ENCODE data around the gene SEMA5B. TPM values are rescaled to one million over a fixed set of nuclear protein-coding genes. Genes with fewer than 3 reads are reported as not detected.

Gene SEMA5B
- total and polyA plus RNA-seq, 2 donors, result 0.46 to 0.99 TPM

DNA sequence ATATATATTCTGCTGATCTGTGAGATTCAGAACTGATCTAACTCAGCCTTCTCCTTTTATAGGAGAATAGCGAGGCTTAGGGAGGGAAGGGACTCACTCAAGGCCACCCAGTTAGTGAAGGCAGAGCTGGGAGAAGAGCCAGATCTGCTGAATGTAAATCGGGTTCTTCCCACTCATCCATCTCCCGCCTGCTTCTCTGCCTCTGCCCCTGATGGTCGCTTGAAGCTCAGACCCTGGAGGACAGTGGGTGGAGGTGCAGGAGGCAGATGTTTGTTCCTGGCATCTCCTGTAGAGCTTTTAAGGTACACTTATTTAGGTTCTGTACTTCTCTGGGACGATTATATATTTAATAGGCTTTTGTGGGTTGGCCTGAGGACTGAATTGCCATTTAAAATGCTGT is 43.6 kb upstream of the SEMA5B start:
- 91% methylated on average over 5 of the region's 5 CpGs for WGBS
- H3K36me3 ChIP-seq (ENCODE audit: control insufficient read depth in 2 of 2, insufficient read depth in 2 of 2, low read length in 1 of 2), result no peaks in the 10 kb centered on the region
- peaks cover 5 to 16% of the 10 kb centered on the region in 2 donors for H3K4me1 ChIP-seq (ENCODE audit: control insufficient read depth in 2 of 2, insufficient read depth in 2 of 2, low read length in 2 of 2)
- H3K4me3 ChIP-seq (ENCODE audit: low read length in 2 of 2), result no peak overlapping the region
- no peak overlapping the region for H3K27ac ChIP-seq (ENCODE audit: low read depth in 1 of 2, low read length in 1 of 2)
- H3K9me3 ChIP-seq (ENCODE audit: control insufficient read depth in 2 of 2, insufficient read depth in 1 of 2, low read length in 1 of 2), result no peaks in the 10 kb centered on the region
- no peaks in the 10 kb centered on the region for H3K27me3 ChIP-seq (ENCODE audit: control insufficient read depth in 2 of 2, insufficient read depth in 1 of 2, low read length in 1 of 2)
- no peak for DNase-seq (ENCODE audit: low read depth in 6 of 9, low spot score in 9 of 9)

- no peaks in the 10 kb centered on the region for H3K9me3 ChIP-seq (ENCODE audit: control insufficient read depth in 2 of 2, insufficient read depth in 1 of 2, low read length in 1 of 2)
- no peak overlapping the region for H3K27ac ChIP-seq (ENCODE audit: low read depth in 1 of 2, low read length in 1 of 2)
- no peak overlapping the region for H3K4me3 ChIP-seq (ENCODE audit: low read length in 2 of 2)
- 97% methylated on average over 8 of the region's 8 CpGs for WGBS
- H3K4me1 ChIP-seq (ENCODE audit: control insufficient read depth in 2 of 2, insufficient read depth in 2 of 2, low read length in 2 of 2), result peaks cover 5 to 16% of the 10 kb centered on the region in 2 donors
- DNase-seq (ENCODE audit: low read depth in 6 of 9, low spot score in 9 of 9), result no peak
- no peaks in the 10 kb centered on the region for H3K27me3 ChIP-seq (ENCODE audit: control insufficient read depth in 2 of 2, insufficient read depth in 1 of 2, low read length in 1 of 2)
- no peaks in the 10 kb centered on the region for H3K36me3 ChIP-seq (ENCODE audit: control insufficient read depth in 2 of 2, insufficient read depth in 2 of 2, low read length in 1 of 2)
Observed at GRCh38 chr3:123070510-123070909, 42.9 kb upstream of the SEMA5B start.

- DNase-seq (ENCODE audit: low read depth in 6 of 9, low spot score in 9 of 9), result no peak
- H3K4me3 ChIP-seq (ENCODE audit: low read length in 2 of 2), result no peak overlapping the region
- H3K9me3 ChIP-seq (ENCODE audit: control insufficient read depth in 2 of 2, insufficient read depth in 1 of 2, low read length in 1 of 2), result no peaks in the 10 kb centered on the region
- no peaks in the 10 kb centered on the region for H3K27me3 ChIP-seq (ENCODE audit: control insufficient read depth in 2 of 2, insufficient read depth in 1 of 2, low read length in 1 of 2)
- H3K4me1 ChIP-seq (ENCODE audit: control insufficient read depth in 2 of 2, insufficient read depth in 2 of 2, low read length in 2 of 2), result peaks cover 5 to 16% of the 10 kb centered on the region in 2 donors
- no peaks in the 10 kb centered on the region for H3K36me3 ChIP-seq (ENCODE audit: control insufficient read depth in 2 of 2, insufficient read depth in 2 of 2, low read length in 1 of 2)
- H3K27ac ChIP-seq (ENCODE audit: low read depth in 1 of 2, low read length in 1 of 2), result no peak overlapping the region
- WGBS, result 96% methylated on average over 12 of the region's 12 CpGs
Observed at GRCh38 chr3:123068601-123069381, 41.2 kb upstream of the SEMA5B start.

DNA sequence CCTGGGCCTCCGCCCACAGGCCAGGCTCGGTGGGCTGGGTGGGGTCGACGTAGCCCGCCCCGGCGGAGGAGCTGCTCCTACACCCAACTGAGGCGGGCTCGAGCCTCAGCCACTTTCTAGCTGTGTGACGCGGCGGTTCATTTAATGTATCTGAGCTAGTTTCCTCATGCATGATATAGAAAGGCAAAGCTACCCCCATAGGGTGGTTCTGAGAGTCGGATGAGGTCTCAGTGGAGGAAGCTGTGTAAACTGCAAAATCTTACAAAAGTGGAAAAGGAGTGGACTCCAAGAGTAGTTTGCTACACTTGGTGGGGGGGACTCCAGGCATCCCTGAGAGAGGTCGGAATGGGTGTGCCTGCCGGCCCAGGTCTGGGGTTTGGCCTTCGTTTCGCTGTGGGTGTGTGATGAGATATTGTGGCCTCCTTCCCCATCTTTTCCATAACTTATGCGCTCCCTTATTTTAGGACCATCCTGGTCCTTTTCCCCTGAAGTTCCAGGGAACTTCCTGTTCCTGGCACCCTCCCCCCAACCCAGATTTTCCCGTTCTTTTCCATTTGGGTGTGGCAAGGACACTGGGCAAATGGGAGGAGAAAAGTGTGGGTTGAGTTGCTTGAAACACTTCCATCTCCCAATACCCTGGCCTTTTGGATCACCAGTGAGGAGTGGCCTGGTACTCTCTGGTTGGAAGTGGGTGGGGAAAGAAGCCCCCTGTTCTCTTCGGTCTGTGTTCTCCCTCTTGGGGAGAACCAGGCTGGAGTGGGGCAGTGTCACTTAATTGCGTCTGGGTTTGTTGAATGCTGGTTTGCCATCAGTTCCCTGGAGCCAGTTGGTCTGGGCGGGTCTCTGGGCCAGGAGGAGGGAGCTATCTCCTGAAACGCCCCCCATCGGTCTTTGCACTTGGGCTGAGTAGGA is 40.4 kb upstream of the SEMA5B start:
- 38% methylated on average over 24 of the region's 24 CpGs for WGBS
- Histone ChIP-seq H3K27ac (ENCODE audit: low read depth in 1 of 2, low read length in 1 of 2) (no peak overlapping the region), H3K36me3 (ENCODE audit: control insufficient read depth in 2 of 2, insufficient read depth in 2 of 2, low read length in 1 of 2) (no peaks in the 10 kb centered on the region), H3K27me3 (ENCODE audit: control insufficient read depth in 2 of 2, insufficient read depth in 1 of 2, low read length in 1 of 2) (no peaks in the 10 kb centered on the region), H3K4me3 (ENCODE audit: low read length in 2 of 2) (peak overlapping the region; percentile 60 to 76), H3K9me3 (ENCODE audit: control insufficient read depth in 2 of 2, insufficient read depth in 1 of 2, low read length in 1 of 2) (no peaks in the 10 kb centered on the region), H3K4me1 (ENCODE audit: control insufficient read depth in 2 of 2, insufficient read depth in 2 of 2, low read length in 2 of 2) (peaks cover 5 to 16% of the 10 kb centered on the region in 2 donors)
- DNase-seq (ENCODE audit: low read depth in 6 of 9, low spot score in 9 of 9), result peak in 1 of 9 donors; percentile 25

DNA sequence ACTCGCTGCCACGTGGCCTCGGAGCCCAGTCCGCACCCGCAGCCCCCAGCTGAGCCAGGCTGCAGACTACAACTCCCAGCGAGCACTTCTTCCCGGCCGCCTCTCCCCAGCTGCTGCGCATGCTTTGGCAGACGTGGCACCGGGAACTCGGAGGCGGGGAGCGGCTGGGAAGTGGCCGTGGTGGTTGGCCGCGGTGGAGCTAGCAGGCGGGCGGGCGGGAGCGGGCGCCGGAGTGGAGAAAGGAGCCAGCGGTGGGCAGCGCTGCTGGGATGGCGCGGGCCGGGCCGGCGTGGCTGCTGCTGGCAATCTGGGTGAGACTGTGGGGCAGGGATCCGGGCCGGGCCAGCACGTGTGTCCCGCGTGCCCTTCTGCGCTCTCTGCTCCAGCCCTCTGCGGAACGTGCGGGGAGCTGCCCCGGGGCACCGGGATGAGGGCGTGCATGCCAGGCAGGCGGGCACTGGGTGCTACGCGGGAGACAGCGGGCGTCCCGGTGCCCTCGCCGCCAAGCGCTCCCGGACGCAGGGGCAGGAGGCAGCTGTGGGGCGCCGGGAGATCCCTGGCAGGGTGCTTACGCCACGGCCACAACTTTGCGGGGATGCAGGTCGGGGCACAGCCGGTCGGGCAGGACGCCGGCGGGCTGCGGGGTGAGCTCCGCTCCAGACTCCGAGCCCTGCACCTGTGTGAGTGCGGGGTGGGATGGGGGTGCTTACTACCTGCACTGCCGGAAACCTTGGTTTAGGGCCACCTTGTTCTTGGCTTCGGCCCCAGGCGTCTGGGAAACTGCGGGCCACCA is 39.5 kb upstream of the SEMA5B start, which contains the start of gene PDIA5:
PDIA5 (plus strand) TSS at position 130 of the 793 bp plus-strand sequence; CDS start at position 270, 140 bp downstream.
- Histone ChIP-seq H3K4me3 (ENCODE audit: low read length in 2 of 2) (peak within 1 kb of the TSS; percentile 60 to 76), H3K27me3 (ENCODE audit: control insufficient read depth in 2 of 2, insufficient read depth in 1 of 2, low read length in 1 of 2) (no peaks in the 10 kb centered on the region), H3K27ac (ENCODE audit: low read depth in 1 of 2, low read length in 1 of 2) (no peak within 1 kb of the TSS), H3K36me3 (ENCODE audit: control insufficient read depth in 2 of 2, insufficient read depth in 2 of 2, low read length in 1 of 2) (no peaks in the 10 kb centered on the region), H3K9me3 (ENCODE audit: control insufficient read depth in 2 of 2, insufficient read depth in 1 of 2, low read length in 1 of 2) (no peaks in the 10 kb centered on the region), H3K4me1 (ENCODE audit: control insufficient read depth in 2 of 2, insufficient read depth in 2 of 2, low read length in 2 of 2) (peaks cover 5 to 16% of the 10 kb centered on the region in 2 donors)
- under 1% methylated on average over 72 of the region's 72 CpGs for WGBS
- DNase-seq (ENCODE audit: low read depth in 6 of 9, low spot score in 9 of 9), result peak; percentile 17 to 73 (median 42)

DNA sequence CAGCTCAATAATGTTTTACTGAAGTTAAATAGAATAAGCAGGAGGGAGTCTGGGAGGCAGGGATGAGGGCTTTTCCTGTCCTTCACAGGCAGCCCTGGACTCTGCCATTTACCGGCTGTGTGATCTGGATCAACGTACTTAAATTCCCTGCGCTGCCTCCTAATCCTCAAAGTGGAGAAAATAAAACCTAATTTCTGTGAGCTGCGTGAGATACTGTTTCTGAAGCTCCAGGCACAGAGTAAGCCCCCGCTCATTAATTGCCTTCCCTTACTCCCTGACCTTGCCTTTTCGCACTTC is 39.0 kb upstream of the SEMA5B start:
- no peak overlapping the region for H3K27ac ChIP-seq (ENCODE audit: low read depth in 1 of 2, low read length in 1 of 2)
- H3K4me3 ChIP-seq (ENCODE audit: low read length in 2 of 2), result peak overlapping the region; percentile 60 to 76
- 54% methylated on average over 6 of the region's 6 CpGs for WGBS
- no peaks in the 10 kb centered on the region for H3K36me3 ChIP-seq (ENCODE audit: control insufficient read depth in 2 of 2, insufficient read depth in 2 of 2, low read length in 1 of 2)
- no peak for DNase-seq (ENCODE audit: low read depth in 6 of 9, low spot score in 9 of 9)
- peaks cover 5 to 16% of the 10 kb centered on the region in 2 donors for H3K4me1 ChIP-seq (ENCODE audit: control insufficient read depth in 2 of 2, insufficient read depth in 2 of 2, low read length in 2 of 2)
- no peaks in the 10 kb centered on the region for H3K9me3 ChIP-seq (ENCODE audit: control insufficient read depth in 2 of 2, insufficient read depth in 1 of 2, low read length in 1 of 2)
- H3K27me3 ChIP-seq (ENCODE audit: control insufficient read depth in 2 of 2, insufficient read depth in 1 of 2, low read length in 1 of 2), result no peaks in the 10 kb centered on the region

DNA sequence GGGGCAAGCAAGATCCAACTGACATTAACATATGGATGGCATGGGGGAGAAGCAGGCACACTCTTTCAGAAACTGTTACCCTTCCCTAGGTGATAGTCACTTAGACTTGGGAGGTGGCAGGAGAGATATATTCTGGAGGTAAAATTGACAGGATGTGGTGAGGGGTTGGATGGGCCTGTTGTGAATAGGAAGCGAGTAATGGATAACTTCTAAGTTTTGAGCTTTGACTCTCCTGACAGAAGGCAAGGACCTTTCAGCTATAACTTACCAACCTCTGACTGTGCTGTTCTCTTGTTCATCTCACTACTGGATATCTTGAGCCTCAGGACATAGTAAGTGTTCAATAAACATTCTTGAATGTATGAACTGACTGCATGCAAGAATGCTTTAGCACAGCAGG is 37.4 kb upstream of the SEMA5B start:
- peaks cover 5 to 16% of the 10 kb centered on the region in 2 donors for H3K4me1 ChIP-seq (ENCODE audit: control insufficient read depth in 2 of 2, insufficient read depth in 2 of 2, low read length in 2 of 2)
- no peak overlapping the region for H3K27ac ChIP-seq (ENCODE audit: low read depth in 1 of 2, low read length in 1 of 2)
- DNase-seq (ENCODE audit: low read depth in 6 of 9, low spot score in 9 of 9), result no peak
- H3K36me3 ChIP-seq (ENCODE audit: control insufficient read depth in 2 of 2, insufficient read depth in 2 of 2, low read length in 1 of 2), result no peaks in the 10 kb centered on the region
- H3K27me3 ChIP-seq (ENCODE audit: control insufficient read depth in 2 of 2, insufficient read depth in 1 of 2, low read length in 1 of 2), result peaks cover 0 to 4% of the 10 kb centered on the region in 2 donors
- no peak overlapping the region for H3K4me3 ChIP-seq (ENCODE audit: low read length in 2 of 2)
- WGBS, result 0% methylated on average over 1 of the region's 1 CpG
- H3K9me3 ChIP-seq (ENCODE audit: control insufficient read depth in 2 of 2, insufficient read depth in 1 of 2, low read length in 1 of 2), result no peaks in the 10 kb centered on the region

- Histone ChIP-seq H3K4me3 (ENCODE audit: low read length in 2 of 2) (no peak overlapping the region), H3K9me3 (ENCODE audit: control insufficient read depth in 2 of 2, insufficient read depth in 1 of 2, low read length in 1 of 2) (no peaks in the 10 kb centered on the region), H3K27me3 (ENCODE audit: control insufficient read depth in 2 of 2, insufficient read depth in 1 of 2, low read length in 1 of 2) (peaks cover 0 to 4% of the 10 kb centered on the region in 2 donors), H3K27ac (ENCODE audit: low read depth in 1 of 2, low read length in 1 of 2) (no peak overlapping the region), H3K4me1 (ENCODE audit: control insufficient read depth in 2 of 2, insufficient read depth in 2 of 2, low read length in 2 of 2) (peaks cover 5 to 16% of the 10 kb centered on the region in 2 donors), H3K36me3 (ENCODE audit: control insufficient read depth in 2 of 2, insufficient read depth in 2 of 2, low read length in 1 of 2) (no peaks in the 10 kb centered on the region)
- WGBS, result over 99% methylated on average over 4 of the region's 4 CpGs
- no peak for DNase-seq (ENCODE audit: low read depth in 6 of 9, low spot score in 9 of 9)
Observed at GRCh38 chr3:123064506-123064905, 36.9 kb upstream of the SEMA5B start.

Measured in thymus (tissue), 11 donors.